IPS DF 19.7 (cell line): ENCODE measurements around the gene C15orf62.

Source experiments
- DNase-seq: peaks from one replicate; pipeline ENCODE4 v3.0.0-alpha.2; 2013; ENCODE audit warnings: low read depth, low spot score

C15orf62 gene

DNA sequence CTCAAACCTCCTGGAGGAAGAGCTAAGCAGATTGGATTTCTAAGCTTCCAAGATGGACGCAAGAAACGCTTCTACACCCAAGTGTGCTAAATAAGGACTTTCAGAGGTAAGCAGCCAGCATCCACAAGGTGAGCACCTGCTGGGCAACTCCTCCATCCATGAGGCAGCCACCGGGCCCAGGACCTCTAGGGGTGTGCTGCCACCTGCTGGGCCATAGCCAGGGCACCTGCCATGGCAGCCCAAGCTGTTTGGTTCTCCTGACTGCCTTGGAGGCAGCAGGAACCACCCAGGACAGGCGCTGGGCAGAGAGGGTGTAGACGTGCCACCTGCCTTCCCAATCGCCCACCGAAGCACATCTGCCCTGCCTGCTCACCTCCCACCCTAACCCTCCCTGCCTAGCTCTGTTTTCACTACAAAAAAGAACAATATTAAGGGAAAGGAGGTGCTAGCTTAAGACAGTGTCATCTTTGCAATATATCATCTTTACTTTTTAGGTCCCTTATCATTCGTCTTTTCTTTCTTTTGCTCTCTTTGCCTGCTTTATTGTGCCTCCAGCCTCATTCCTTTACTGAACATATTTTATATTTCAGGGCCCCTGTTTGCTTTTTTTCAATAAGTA, 12.9 kb downstream of the C15orf62 start:
- DNase-seq = no peak

DNA sequence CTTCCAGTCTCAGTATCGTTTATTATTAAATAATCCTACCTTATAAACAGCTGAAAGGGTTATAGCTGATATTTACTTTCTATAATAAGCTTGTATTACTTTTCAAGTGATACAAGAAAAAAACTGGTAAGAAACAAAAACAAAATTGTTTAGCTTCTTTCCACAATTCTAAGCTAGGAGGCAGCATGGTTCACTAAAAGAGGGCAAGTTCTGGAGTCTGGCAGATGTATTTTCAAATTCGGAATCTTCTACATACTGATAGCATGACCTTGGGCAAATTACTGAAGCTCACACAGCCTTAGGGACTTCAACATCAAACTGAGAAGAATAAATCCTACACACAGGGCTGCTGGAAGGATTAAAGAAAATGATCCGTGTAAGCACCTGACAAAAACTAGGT, 15.4 kb downstream of the C15orf62 start:
- DNase-seq = no peak

DNA sequence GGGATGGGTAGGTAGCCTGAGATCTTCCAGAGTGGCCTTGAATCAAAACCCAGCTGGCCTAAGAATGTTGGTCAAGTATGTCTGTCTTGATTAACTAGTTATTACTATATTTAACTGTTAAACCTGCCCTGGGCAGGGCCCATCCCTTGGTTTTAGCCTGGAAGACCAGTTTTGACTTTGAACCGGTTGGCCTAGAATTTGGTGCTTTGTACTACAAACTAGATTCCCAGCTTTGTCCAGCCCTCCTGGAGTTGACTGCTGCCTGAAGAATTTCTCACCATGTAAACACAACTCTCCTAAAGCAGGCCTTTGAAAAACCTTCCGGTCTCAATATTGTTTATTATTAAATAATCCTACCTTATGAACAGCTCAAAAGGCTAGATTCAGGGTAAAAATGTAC, 16.0 kb downstream of the C15orf62 start:
- DNase-seq = no peak

DNA sequence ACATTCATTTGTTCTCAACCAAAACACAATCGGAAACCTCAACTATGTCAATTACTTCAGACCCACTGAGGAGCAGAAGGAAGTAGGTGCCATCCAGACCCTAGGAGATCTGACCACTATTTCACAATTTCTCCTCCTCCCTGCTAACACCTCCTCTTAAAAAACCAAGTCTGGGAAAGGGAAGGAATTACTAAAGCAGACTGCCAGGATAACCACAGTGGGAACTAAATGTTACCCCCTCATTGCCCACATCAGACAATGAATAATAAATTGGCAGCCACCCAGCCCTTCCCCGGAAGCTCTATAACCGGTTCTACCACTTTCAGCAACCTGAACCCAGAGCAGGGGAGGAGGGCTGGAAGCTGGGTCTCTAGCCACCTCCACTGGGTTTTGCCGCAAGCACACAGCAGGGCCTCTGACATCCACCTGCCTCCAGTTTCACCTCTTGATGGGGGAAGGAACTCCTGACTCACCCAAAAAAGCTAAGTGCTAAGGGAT, 17.6 kb downstream of the C15orf62 start:
- peak; percentile 79 for DNase-seq

DNA sequence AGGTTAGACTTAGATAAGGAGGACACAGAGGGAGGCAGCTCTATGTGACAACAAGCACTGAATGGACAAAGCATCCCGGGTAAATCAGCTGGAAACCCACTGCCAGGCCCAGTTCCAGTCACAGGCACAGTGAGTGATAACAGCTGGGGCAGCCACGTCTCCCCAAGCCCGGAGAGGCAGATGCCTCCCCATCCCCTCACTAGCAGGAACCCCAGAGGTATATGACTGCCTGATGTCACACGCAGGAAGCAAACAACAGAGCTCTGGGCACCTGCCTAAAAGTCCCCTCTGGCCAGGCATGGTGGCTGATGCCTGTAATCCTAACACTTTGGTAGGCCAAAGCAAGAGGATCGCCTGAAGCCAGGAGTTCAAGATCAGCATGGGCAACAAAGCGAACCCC, 18.2 kb downstream of the C15orf62 start:
- DNase-seq = no peak

DNA sequence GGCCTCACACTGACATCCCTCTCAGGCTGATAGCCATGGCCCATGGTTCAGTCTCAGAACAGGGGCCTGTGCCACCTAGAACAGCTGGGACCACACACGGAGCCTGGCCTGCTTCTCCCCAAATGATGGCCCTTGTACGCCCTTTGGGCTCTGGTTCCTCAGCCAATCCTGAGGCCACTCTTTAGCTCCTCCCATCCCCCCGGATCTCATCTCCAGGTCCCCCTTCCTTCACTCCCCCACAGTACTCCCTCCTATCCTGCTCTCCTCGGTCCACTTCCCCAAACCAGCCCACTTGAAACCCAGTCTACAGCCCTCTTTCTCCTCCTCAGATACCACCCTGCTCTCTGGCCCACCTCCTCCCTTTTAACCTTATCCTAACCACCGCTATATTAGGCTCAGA, 19.3 kb downstream of the C15orf62 start:
- no peak for DNase-seq

DNA sequence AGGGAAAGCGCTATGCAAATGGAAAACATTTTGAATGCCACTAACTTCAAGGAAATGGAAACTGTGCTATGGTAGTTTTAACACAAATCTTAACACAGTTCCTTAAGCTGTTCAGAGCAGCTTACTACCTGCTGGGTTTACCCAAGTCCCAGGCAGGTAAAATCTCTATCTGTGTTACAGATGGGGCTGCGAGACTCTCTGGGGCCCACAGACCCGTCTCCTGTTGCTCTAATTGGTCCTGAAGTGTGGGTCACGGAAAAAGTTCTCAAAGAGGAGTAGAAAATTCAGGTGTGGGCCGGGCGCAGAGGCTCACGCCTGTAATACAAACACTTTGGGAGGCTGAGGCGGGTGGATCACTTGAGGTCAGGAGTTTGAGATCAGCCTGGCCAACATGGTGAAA, 20.2 kb downstream of the C15orf62 start:
- no peak for DNase-seq

DNA sequence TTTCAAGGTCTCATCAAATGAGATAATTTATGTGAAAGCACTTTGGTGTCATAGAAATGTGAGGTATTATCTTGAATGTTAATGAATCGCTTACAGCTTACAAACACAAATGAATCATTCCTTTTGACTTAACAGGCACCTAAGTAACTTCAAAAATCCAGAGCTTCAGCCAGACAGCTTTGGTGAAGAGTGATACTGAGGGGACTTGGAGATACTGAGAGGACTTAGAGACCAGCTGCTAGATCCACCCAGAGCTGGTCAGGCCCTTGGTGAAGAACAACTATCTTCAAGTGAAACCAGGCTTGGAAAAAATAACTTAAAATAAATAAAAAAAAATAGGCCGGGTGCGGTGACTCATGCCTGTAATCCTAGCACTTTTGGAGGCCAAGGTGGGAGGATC, 20.9 kb downstream of the C15orf62 start:
- DNase-seq = no peak

DNA sequence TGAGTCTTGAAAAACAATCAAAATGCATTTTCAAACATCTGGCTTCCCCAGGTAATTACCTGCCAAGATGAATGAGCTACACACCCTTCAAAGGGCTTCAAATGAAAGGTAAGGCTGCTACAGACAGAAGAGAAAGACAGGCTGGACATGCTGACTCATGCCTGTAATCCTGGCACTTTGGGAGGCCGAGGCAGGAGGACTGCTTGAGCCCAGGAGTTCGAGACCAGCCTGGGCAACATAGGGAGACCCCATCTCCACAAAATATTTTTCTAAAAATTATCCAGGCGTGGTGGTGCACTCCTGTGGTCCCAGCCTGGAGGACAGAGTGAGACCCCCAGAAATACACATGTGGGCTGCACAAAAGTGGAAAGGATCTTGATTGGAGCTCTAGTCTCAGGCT, 22.6 kb downstream of the C15orf62 start:
- DNase-seq = no peak

DNA sequence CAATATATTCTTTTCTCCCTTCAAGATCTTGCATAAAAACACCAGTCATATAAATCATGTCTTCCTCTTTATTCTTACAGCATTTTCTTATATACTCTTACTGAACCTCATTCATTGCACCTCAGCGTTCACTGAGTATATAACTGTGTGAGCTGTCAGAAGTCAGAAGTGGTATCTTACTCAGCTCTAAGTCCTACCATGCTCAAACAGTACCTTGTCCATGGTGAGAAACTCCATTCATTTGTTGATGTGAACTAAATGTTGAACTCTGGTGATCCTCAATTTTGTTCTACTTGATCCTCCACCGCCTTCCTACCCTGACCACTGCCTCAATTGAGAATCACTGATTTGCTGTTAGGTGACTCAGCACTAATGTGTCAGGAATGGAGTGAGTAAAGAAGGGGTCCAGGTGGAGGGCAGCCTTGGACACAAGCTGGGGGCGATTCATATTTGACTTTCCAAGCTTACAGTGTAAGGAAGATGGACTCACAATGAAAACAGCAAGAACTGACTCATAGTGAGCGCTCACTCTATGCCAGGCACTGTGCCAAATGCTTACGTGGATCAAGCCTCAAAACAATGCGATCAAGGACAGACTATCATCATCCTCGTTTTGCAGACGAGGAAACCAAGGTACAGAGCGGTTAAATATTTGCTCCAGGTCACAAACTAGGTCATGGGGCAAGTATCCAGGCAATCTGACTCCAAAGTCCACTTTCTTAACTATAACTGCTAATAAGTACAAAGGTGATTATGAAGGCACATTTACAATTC, 23.6 kb downstream of the C15orf62 start:
- no peak for DNase-seq

DNA sequence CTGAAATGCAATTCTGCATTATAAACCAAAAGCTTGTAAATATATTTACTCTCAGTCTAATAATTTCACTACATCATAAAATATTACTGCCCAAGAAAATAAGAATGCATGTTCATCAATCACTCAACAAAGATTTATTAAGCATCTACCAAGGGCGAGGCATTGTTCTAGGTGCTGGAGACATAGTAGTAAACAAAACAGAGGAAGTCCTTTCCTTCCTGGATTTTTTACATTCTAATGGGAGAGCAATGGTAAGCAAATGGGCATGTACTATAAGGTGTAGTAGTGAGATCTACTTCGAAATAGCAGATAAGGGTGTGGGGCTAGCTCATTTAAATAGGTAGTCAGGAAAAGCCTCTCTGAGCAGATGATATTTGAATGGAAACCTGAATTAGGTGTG, 26.3 kb downstream of the C15orf62 start:
- DNase-seq = no peak

DNA sequence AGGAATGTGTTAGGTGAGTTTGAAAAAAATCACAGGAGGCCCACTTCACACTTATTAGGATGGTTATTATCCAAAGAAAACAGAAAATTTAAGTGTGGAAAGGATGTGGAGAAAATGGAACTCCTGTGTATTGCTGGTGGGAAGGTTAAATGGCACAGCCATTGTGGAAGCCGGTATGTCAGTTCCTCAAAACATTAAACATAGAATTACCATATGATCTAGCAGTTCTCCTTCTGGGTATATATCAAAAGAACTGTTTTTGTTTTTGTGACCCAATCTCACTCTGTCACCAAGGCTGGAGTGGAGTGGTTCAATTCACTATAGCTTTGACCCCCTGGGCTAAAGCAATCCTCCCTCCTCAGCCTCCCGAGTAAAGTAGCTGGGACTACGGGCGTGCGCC, 26.7 kb downstream of the C15orf62 start:
- DNase-seq = no peak

DNA sequence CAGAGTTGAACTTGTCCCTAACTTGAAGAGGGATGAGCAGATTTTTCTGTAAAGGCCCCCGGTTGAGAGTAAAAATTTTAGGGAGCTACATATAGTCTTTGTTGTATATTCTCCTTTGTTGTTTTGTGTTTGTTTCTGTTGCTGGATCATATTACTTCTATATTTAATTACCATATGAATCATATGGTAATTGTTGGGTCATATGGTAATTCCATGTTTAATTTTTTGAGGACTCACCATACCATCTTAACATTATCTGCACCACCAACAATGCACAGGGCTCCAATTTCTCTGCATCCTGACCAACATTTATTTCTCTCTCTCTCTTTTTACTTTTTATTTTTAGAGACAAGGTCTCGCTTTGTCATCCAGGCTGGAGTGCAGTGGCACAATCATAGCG, 29.7 kb downstream of the C15orf62 start:
- no peak for DNase-seq

DNA sequence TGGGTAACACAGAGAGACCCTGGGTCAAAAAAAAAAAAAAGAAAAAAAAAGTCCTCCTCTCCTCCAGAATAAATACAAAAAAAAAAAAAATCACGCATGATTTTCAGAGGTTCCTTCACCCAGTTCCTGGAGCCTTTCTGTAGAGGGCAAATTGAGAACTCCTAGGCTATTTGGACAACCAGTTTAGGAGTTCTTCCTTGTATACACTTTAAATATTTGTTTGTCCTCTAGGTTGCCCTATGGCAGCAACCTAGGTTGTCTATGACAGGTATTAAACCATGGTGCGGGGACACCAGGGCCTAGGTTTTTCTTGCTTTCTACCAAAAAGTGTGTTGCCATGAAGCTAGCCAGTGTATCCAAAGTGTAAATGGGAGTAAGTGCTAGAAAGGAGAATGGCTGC, 33.3 kb downstream of the C15orf62 start:
- DNase-seq = no peak

DNA sequence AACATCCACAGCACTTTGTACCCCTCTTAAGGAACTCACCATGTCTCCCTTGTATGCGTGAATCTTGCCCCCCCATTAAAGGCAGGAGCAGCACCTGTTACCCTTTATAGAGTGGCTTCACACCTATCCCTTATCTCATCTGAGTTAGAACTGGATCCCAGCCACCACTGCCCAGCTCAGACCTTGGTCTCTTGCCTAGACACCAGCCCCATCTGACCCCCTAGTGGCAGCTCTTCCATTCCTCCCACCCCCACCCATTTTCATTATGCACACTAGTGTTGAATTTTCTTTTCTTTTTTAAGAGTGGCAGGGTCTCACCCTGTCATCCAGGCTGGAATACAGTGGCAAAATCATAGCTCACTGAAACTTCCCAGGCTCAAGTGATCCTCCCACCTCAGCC, 33.9 kb downstream of the C15orf62 start:
- DNase-seq = no peak

DNA sequence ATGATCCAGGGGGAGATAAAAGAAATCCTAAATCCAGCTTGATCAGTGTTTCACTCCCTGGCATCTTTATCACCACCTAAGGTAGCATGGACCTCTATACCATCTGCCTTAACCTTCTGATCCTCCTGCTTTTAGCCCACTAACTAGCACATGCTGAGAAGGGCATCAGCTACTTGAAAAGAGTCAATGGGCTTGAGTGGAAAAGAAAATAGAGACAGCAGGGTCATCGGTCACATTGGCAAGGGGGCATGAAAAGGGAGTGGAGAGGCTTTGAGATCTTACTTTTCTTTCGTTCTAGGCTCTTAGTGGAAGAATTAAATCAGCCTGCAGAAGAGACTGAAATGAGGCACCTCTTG, 36.9 kb downstream of the C15orf62 start:
- no peak for DNase-seq

DNA sequence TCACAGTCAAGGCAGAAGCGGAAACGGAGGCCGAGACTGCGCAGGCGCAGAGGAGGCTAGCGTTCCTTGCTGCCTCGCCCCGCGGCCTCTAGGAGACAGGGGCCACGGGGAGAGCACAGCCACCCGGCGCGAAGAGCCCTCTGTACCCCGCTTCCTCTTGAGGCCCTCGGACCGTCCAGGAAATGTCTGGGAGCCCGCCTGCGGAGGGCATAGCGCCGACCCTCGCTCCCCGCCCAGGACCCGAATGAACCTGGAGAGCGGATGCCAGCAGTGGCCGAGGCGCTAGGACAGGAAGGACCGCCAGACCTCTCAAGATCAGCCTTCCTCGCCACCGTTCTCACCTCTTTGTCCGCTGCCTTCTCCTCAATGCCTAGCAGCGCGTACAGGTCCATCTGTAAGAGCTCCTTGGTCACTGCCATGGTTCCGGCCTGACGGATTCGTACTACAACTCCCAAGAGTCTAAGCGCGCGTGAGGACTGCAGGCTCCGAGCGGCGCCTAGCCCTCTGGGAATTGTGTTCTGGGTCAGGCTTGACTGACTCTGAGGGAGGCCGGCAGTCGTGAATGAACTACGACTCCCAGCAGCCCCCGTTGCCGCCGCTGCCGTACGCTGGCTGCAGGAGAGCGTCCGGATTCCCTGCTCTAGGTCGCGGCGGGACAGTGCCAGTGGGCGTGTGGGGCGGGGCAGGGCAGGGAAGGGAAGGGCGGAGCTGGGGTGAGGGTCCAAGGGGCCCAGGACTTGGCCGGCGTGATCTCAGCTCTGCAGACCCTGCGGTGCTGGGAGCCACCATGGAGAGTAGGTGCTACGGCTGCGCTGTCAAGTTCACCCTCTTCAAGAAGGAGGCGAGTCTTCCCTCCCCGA, 37.5 kb downstream of the C15orf62 start, which contains the start of the genes DNAJC17 and ZFYVE19:
Gene DNAJC17 (minus strand): TSS at position 446 of the 860 bp plus-strand sequence. CDS start 27 bp downstream, at position 419.
Gene ZFYVE19 (plus strand): TSS at position 62 of the 860 bp plus-strand sequence. CDS start 501 bp downstream, at position 563.
- peak; percentile 96 for DNase-seq

DNA sequence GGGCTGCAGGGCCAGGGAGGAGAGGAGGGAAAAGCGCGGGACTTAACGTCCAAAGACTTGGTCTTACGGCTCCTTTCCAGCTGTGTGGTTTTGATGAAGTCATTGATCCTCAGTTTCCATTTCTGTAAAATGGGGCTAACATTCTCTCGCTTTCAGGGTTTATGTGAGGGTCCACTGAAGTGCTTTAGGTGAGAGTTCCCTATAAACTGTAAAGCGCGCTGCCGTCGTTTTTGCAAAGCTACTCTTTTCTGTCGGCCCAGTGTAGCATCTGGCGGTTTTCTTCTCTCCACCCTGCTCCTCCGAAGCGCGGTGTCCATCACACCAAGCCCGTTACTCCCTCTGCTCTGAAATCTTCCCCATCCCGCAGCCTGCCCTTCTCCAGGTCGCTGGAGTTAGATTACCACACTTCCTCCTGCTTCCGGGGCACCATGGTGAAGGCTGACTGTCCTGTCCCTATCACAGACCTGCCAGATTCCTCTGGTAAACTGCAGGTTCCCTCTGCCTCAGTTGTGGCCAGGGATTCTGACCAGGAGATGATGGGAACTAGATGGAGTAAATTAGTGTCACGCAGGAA, 38.2 kb downstream of the C15orf62 start:
- DNase-seq = no peak

DNA sequence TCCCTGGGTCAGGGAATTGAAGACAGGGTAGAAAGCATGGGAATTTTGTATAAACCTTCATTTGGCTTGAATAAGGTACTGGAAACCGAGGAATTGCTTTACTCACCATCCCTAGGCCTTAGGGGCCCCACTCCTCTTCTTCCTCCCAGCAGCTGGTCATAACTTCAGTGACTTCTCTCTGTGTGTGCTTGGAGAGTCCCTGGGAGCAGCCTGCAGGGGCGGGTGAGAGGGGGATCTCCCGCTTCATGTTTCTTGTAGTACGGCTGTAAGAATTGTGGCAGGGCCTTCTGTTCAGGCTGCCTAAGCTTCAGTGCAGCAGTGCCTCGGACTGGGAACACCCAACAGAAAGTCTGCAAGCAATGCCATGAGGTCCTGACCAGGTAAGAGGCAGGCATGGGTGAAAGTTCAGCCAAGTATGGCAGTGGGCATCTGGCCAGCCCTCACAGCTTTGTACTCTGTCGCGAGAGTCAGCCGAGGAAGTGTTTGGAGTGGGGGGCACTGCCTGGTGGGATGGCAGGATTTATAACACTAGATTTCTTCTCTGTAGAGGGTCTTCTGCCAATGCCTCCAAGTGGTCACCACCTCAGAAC, 39.2 kb downstream of the C15orf62 start:
- DNase-seq = no peak

DNA sequence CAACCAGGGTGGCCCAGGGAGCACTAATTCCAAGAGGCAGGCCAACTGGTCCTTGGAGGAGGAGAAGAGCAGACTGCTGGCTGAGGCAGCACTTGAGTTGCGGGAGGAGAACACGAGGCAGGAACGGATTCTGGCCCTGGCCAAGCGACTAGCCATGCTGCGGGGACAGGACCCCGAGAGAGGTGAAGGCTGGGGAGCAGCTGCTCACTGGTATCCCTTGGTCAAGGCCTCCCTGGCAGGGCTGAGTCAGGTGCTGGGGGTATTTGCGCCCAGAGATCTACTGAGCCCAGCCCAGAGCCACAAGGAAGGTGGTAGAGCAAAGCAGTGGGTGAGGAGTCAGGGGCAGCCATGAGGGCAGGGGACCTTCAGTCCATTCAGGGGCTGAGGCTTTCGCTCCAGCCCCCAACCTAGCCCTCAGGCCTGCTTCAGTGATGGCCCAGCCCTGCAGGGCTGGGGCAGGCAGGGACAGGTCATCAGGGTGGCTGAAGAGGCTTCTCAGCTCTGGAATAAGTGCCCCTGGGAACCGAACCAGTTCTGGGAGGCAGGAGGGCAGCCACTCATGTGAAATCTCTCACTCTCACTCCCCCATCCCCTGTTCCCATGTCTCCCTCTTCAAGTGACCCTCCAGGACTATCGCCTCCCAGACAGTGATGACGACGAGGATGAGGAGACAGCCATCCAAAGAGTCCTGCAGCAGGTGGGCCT, 43.1 kb downstream of the C15orf62 start:
- DNase-seq = no peak
